H9 (cell line): ENCODE results near the gene KRTAP9-8. TPM values are rescaled to one million over a fixed set of nuclear protein-coding genes. Genes with fewer than 3 reads are reported as not detected.

Experiments
- DNase-seq: peaks from one replicate; pipeline ENCODE4 v3.0.0-alpha.2; 2017
- H2AFZ ChIP-seq: one replicate; pipeline ENCODE4 v1.6.1; 2013; ENCODE audit warnings: mild to moderate bottlenecking, low read length, control low read depth, moderate library complexity
- H2AK5ac ChIP-seq: 2 replicates; pipeline ENCODE4 v1.6.1; 2013; ENCODE audit warnings: low read length, control low read depth, mixed read lengths; ENCODE audit not compliant: insufficient read length
- H2BK120ac ChIP-seq: one replicate; pipeline ENCODE4 v1.6.1; 2013; ENCODE audit warnings: low read depth, mild to moderate bottlenecking, low read length, control low read depth, inconsistent platforms; ENCODE audit not compliant: poor library complexity, severe bottlenecking
- H2BK12ac ChIP-seq: 2 replicates; pipeline ENCODE4 v1.6.1; 2013; ENCODE audit warnings: low read length, control low read depth, mixed read lengths, low read depth; ENCODE audit not compliant: insufficient read length
- H2BK15ac ChIP-seq: 2 replicates; pipeline ENCODE4 v1.6.1; 2013; ENCODE audit warnings: low read depth, low read length, control low read depth
- H2BK20ac ChIP-seq: one replicate; pipeline ENCODE4 v1.6.1; 2013; ENCODE audit warnings: low read depth, mild to moderate bottlenecking, low read length, control low read depth, inconsistent platforms; ENCODE audit not compliant: poor library complexity, severe bottlenecking
- H2BK5ac ChIP-seq: 2 replicates; pipeline ENCODE4 v1.6.1; 2013; ENCODE audit warnings: low read length, control low read depth, mixed read lengths; ENCODE audit not compliant: insufficient read length
- H3K14ac ChIP-seq: 2 replicates; pipeline ENCODE4 v1.6.1; 2013; ENCODE audit warnings: low read length, control low read depth; ENCODE audit not compliant: insufficient read depth
- H3K18ac ChIP-seq: 2 replicates; pipeline ENCODE4 v1.6.1; 2013; ENCODE audit warnings: low read depth, mild to moderate bottlenecking, mixed read lengths, low read length, control low read depth; ENCODE audit not compliant: insufficient read length
- H3K23ac ChIP-seq: 2 replicates; pipeline ENCODE4 v1.6.1; 2013; ENCODE audit warnings: low read length, control low read depth, mixed read lengths, low read depth; ENCODE audit not compliant: insufficient read length
- H3K23me2 ChIP-seq: 2 replicates; pipeline ENCODE4 v1.6.1; 2013; ENCODE audit warnings: low read depth, mild to moderate bottlenecking, mixed read lengths, low read length, control low read depth; ENCODE audit not compliant: insufficient read length, poor library complexity, severe bottlenecking
- H3K27ac ChIP-seq: 2 replicates; pipeline ENCODE4 v1.5.1; 2013; ENCODE audit warnings: low read length, control low read depth, mixed read lengths, low read depth; ENCODE audit not compliant: insufficient read length
- H3K27me3 ChIP-seq: 2 replicates; pipeline ENCODE4 v1.6.1; 2013; ENCODE audit warnings: low read length, control low read depth, inconsistent platforms; ENCODE audit not compliant: insufficient read depth
- H3K4ac ChIP-seq: 2 replicates; pipeline ENCODE4 v1.6.1; 2013; ENCODE audit warnings: low read depth, mild to moderate bottlenecking, control low read depth, inconsistent platforms, low read length, moderate library complexity
- H3K4me1 ChIP-seq: 2 replicates; pipeline ENCODE4 v1.6.1; 2013; ENCODE audit warnings: low read length, control low read depth, inconsistent platforms; ENCODE audit not compliant: insufficient read depth
- H3K4me2 ChIP-seq: 2 replicates; pipeline ENCODE4 v1.6.1; 2013; ENCODE audit warnings: low read length, control low read depth, mixed read lengths; ENCODE audit not compliant: insufficient read length, insufficient read depth
- H3K56ac ChIP-seq: 2 replicates; pipeline ENCODE4 v1.6.1; 2013; ENCODE audit warnings: low read depth, mild to moderate bottlenecking, mixed read lengths, low read length, control low read depth; ENCODE audit not compliant: insufficient read length
- H3K79me1 ChIP-seq: 2 replicates; pipeline ENCODE4 v1.6.1; 2013; ENCODE audit warnings: low read depth, mild to moderate bottlenecking, moderate library complexity, low read length, control low read depth, inconsistent platforms; ENCODE audit not compliant: insufficient read depth, poor library complexity, severe bottlenecking
- H3K79me2 ChIP-seq: 2 replicates; pipeline ENCODE4 v1.6.1; 2013; ENCODE audit warnings: low read length, control low read depth, inconsistent platforms; ENCODE audit not compliant: insufficient read depth
- H3K9ac ChIP-seq: 2 replicates; pipeline ENCODE4 v1.6.1; 2013; ENCODE audit warnings: low read length, control low read depth, mixed read lengths; ENCODE audit not compliant: insufficient read length; ENCODE audit errors: extremely low read depth
- H3K9me3 ChIP-seq: one replicate; pipeline ENCODE4 v1.6.1; 2013; ENCODE audit warnings: low read depth, low read length, inconsistent platforms; ENCODE audit not compliant: control insufficient read depth
- H3T11ph ChIP-seq: one replicate; pipeline ENCODE4 v1.6.1; 2013; ENCODE audit warnings: mild to moderate bottlenecking, low read length, control low read depth, inconsistent platforms
- H4K20me1 ChIP-seq: one replicate; pipeline ENCODE4 v1.6.1; 2013; ENCODE audit not compliant: control insufficient read depth, insufficient read length, insufficient read depth
- H4K5ac ChIP-seq: 2 replicates; pipeline ENCODE4 v1.6.1; 2013; ENCODE audit warnings: low read depth, mild to moderate bottlenecking, mixed read lengths, low read length, control low read depth; ENCODE audit not compliant: insufficient read length
- H4K8ac ChIP-seq: replicated peaks from 2 replicates; pipeline ENCODE4 v1.6.1; 2013; ENCODE audit warnings: low read length, control low read depth, mixed read lengths, low read depth; ENCODE audit not compliant: insufficient read length
- H4K91ac ChIP-seq: 2 replicates; pipeline ENCODE4 v1.6.1; 2013; ENCODE audit warnings: low read depth, mild to moderate bottlenecking, moderate library complexity, mixed read lengths, low read length, control low read depth; ENCODE audit not compliant: insufficient read length
- H3K27ac Mint-ChIP-seq, 3 experiments: 2 replicates in 2 of 3; 3 replicates in 1 of 3; pipeline ENCODE4 v1.8.0; 2020 to 2021; ENCODE audit warnings: mixed read lengths in 3 of 3, mild to moderate bottlenecking in 1 of 3, moderate library complexity in 1 of 3
- H3K27me3 Mint-ChIP-seq: 2 replicates; pipeline ENCODE4 v1.8.0; 2021; ENCODE audit warnings: low read depth, mild to moderate bottlenecking, moderate library complexity, mixed read lengths
- H3K36me3 Mint-ChIP-seq, 3 experiments: 2 replicates in 2 of 3; 3 replicates in 1 of 3; pipeline ENCODE4 v1.8.0; 2020 to 2021; ENCODE audit warnings: low read depth in 3 of 3, mixed read lengths in 3 of 3; ENCODE audit not compliant: insufficient read depth in 1 of 3
- H3K4me1 Mint-ChIP-seq, 2 experiments: 2 replicates each; pipeline ENCODE4 v1.8.0; 2020; ENCODE audit warnings: mixed read lengths in 2 of 2
- H3K4me3 Mint-ChIP-seq, 2 experiments: 2 replicates in 1 of 2; 3 replicates in 1 of 2; pipeline ENCODE4 v1.8.0; 2020 to 2021; ENCODE audit warnings: mild to moderate bottlenecking in 2 of 2, mixed read lengths in 2 of 2, moderate library complexity in 1 of 2
- H3K9me3 Mint-ChIP-seq, 2 experiments: 2 replicates in 1 of 2; 3 replicates in 1 of 2; pipeline ENCODE4 v1.8.0; 2020; ENCODE audit warnings: mild to moderate bottlenecking in 2 of 2, mixed read lengths in 2 of 2, moderate library complexity in 1 of 2
- CTCF ChIP-seq: fragments of 200-600 bp; sonication (generic); conservative IDR thresholded peaks from 3 replicates; pipeline ENCODE4 v1.8.0; 2021; ENCODE audit warnings: antibody characterized with exemption, mild to moderate bottlenecking
- WGBS: extraction: QIAGEN DNeasy Blood & Tissue Kit; methylation state at CpG from one replicate; pipeline ENCODE4 v1.1.7; 2013; ENCODE audit warnings: missing lambda C conversion rate, low lambda C conversion rate, mixed read lengths; ENCODE audit not compliant: insufficient read length; ENCODE audit errors: extremely low coverage; 5-methylcytosine and 5-hydroxymethylcytosine counted together
- total RNA-seq: library from RNA; stranded (reverse); gene quantifications from 2 replicates; pipeline ENCODE4 v1.2.1, GENCODE V29; 2021

The KRTAP9-8 gene
- total RNA-seq, 1 experiment from 2014 or later, result not detected

- no peak within 1 kb of the TSS for H3K4me3 Mint-ChIP-seq
- TF ChIP-seq CTCF, result no peak
- no peaks in the 10 kb centered on the region for H4K20me1 ChIP-seq
- H3K18ac ChIP-seq, result no peak within 1 kb of the TSS
- no peaks in the 10 kb centered on the region for H3K79me2 ChIP-seq
- no peak within 1 kb of the TSS for H2BK20ac ChIP-seq
- H3K9me3 ChIP-seq, result no peaks in the 10 kb centered on the region
- no peak within 1 kb of the TSS for H3K9ac ChIP-seq
- H4K91ac ChIP-seq, result no peak within 1 kb of the TSS
- no peak within 1 kb of the TSS for H2BK15ac ChIP-seq
- no peak within 1 kb of the TSS for H2AFZ ChIP-seq
- no peak within 1 kb of the TSS for H2BK12ac ChIP-seq
- H3K9me3 Mint-ChIP-seq, result no peaks in the 10 kb centered on the region
- H3K27ac ChIP-seq, result no peak within 1 kb of the TSS
- H3K27ac Mint-ChIP-seq, result no peak within 1 kb of the TSS
- no peak within 1 kb of the TSS for H3K56ac ChIP-seq
- no peaks in the 10 kb centered on the region for H3K36me3 Mint-ChIP-seq
- no peaks in the 10 kb centered on the region for H3K27me3 ChIP-seq
- H2BK5ac ChIP-seq, result no peak within 1 kb of the TSS
- no peak for DNase-seq
- no peak within 1 kb of the TSS for H3K23ac ChIP-seq
- H3K4me2 ChIP-seq, result no peak within 1 kb of the TSS
- H3K79me1 ChIP-seq, result no peaks in the 10 kb centered on the region
- no peak within 1 kb of the TSS for H3K14ac ChIP-seq
- no peak within 1 kb of the TSS for H2AK5ac ChIP-seq
- H3K4me1 Mint-ChIP-seq, result no peaks in the 10 kb centered on the region; a peak in 1 of 4 replicates
- no peak within 1 kb of the TSS for H2BK120ac ChIP-seq
- no peaks in the 10 kb centered on the region for H3K4me1 ChIP-seq
- H4K5ac ChIP-seq, result no peak within 1 kb of the TSS
- H3K27me3 Mint-ChIP-seq, result peaks cover 8% of the 10 kb centered on the region
- no CpG with 5 or more reads among the region's 2 CpGs for WGBS
- no peak within 1 kb of the TSS for H4K8ac ChIP-seq
- no peak within 1 kb of the TSS for H3K4ac ChIP-seq
- no peak within 1 kb of the TSS for H3T11ph ChIP-seq
- H3K23me2 ChIP-seq, result no peaks in the 10 kb centered on the region
Measured at GRCh38 chr17:41265078-41265477, 27.3 kb downstream of the KRTAP9-8 start, which contains the start of gene KRTAP9-6. Gene KRTAP9-6 (plus strand): TSS chr17:41265378. CDS start chr17:41265378, 0 bp downstream.
